GM18517 (cell line): Measurements from ENCODE around the gene ZNF469.
"Not testable (repeated sequence)": the region's sequence is repeated elsewhere in the genome, so short reads cannot be mapped to it uniquely, and the experiment has no call there.

Experiments used
- ATAC-seq: cut with Tn5 transposase; IDR thresholded peaks from one replicate; pipeline ENCODE4 v1.9.1; 2021; ENCODE audit warnings: mild to moderate bottlenecking, moderate library complexity; ENCODE audit not compliant: unreplicated experiment

ZNF469 gene

GRCh38 chr16:88407807-88408206 lies 25.0 kb downstream of the ZNF469 start:
- no peak for ATAC-seq

- no peak for ATAC-seq
Measured at GRCh38 chr16:88408561-88409142, 25.9 kb downstream of the ZNF469 start.

- no peak for ATAC-seq
Measured at GRCh38 chr16:88409296-88410065, 26.7 kb downstream of the ZNF469 start.

GRCh38 chr16:88410297-88410968 lies 27.7 kb downstream of the ZNF469 start:
- not testable (repeated sequence) for ATAC-seq

GRCh38 chr16:88411951-88412576 lies 29.3 kb downstream of the ZNF469 start:
- ATAC-seq: no peak

- no peak for ATAC-seq
Measured at GRCh38 chr16:88412766-88413165, 30.0 kb downstream of the ZNF469 start.

GRCh38 chr16:88413231-88413630 lies 30.5 kb downstream of the ZNF469 start:
- ATAC-seq: no peak

GRCh38 chr16:88413631-88414030 lies 30.9 kb downstream of the ZNF469 start:
- no peak for ATAC-seq

GRCh38 chr16:88414521-88415380 lies 32.0 kb downstream of the ZNF469 start:
- no peak for ATAC-seq

GRCh38 chr16:88415381-88415705 lies 32.6 kb downstream of the ZNF469 start:
- no peak for ATAC-seq

GRCh38 chr16:88415713-88416323 lies 33.1 kb downstream of the ZNF469 start:
- no peak for ATAC-seq

GRCh38 chr16:88416686-88417085 lies 33.9 kb downstream of the ZNF469 start:
- no peak for ATAC-seq

- no peak for ATAC-seq
Measured at GRCh38 chr16:88417684-88418476, 35.1 kb downstream of the ZNF469 start.

GRCh38 chr16:88418869-88419268 lies 36.1 kb downstream of the ZNF469 start:
- no peak for ATAC-seq

- ATAC-seq: no peak
Measured at GRCh38 chr16:88419790-88420189, 37.0 kb downstream of the ZNF469 start.

- no peak for ATAC-seq
Measured at GRCh38 chr16:88420496-88420895, 37.7 kb downstream of the ZNF469 start.

- ATAC-seq: no peak
Measured at GRCh38 chr16:88421301-88421700, 38.5 kb downstream of the ZNF469 start.

- ATAC-seq: no peak
Measured at GRCh38 chr16:88421871-88422433, 39.2 kb downstream of the ZNF469 start.

- ATAC-seq: no peak
Measured at GRCh38 chr16:88422733-88423447, 40.1 kb downstream of the ZNF469 start.
